GM08714 (cell line): Measurements from ENCODE around the gene CLEC19A.
"Not testable (repeated sequence)": the region's sequence is repeated elsewhere in the genome, so short reads cannot be mapped to it uniquely, and the experiment has no call there.

Experiments
- H3K4me3 ChIP-seq: fragments of 200-500 bp; sonication (Bioruptor generic); 2 replicates; pipeline ENCODE4 v1.5.1; 2014; ENCODE audit warnings: mild to moderate bottlenecking, low read length, inconsistent platforms
- ZNF274 ChIP-seq: IDR thresholded peaks from 2 replicates; pipeline ENCODE4 v1.6.1; 2012; ENCODE audit warnings: mild to moderate bottlenecking, low read depth, low read length

CLEC19A gene

GRCh38 chr16:19295393-19295792 lies 9.9 kb downstream of the CLEC19A start:
- no peak overlapping the region for H3K4me3 ChIP-seq
- TF ChIP-seq ZNF274, result no peak

GRCh38 chr16:19297454-19297853 lies 11.9 kb downstream of the CLEC19A start:
- no peak overlapping the region for H3K4me3 ChIP-seq
- no peak for TF ChIP-seq ZNF274

GRCh38 chr16:19299565-19299964 lies 14.0 kb downstream of the CLEC19A start:
- no peak overlapping the region for H3K4me3 ChIP-seq
- no peak for TF ChIP-seq ZNF274

- no peak overlapping the region for H3K4me3 ChIP-seq
- no peak for TF ChIP-seq ZNF274
These were observed 16.4 kb downstream of the CLEC19A start for GRCh38 chr16:19301931-19302330.

- no peak for TF ChIP-seq ZNF274
- no peak overlapping the region for H3K4me3 ChIP-seq
These were observed 19.2 kb downstream of the CLEC19A start for GRCh38 chr16:19304750-19305149.

- H3K4me3 ChIP-seq, result no peak overlapping the region
- TF ChIP-seq ZNF274, result no peak
These were observed 19.9 kb downstream of the CLEC19A start for GRCh38 chr16:19305443-19305842.

- no peak for TF ChIP-seq ZNF274
- no peak overlapping the region for H3K4me3 ChIP-seq
These were observed 22.2 kb downstream of the CLEC19A start for GRCh38 chr16:19307587-19308241.

- no peak for TF ChIP-seq ZNF274
- no peak overlapping the region for H3K4me3 ChIP-seq
These were observed 22.9 kb downstream of the CLEC19A start for GRCh38 chr16:19308392-19308791.

- no peak overlapping the region for H3K4me3 ChIP-seq
- no peak for TF ChIP-seq ZNF274
These were observed 23.6 kb downstream of the CLEC19A start for GRCh38 chr16:19309178-19309577.

GRCh38 chr16:19314718-19315425 lies 29.3 kb downstream of the CLEC19A start:
- no peak for TF ChIP-seq ZNF274
- H3K4me3 ChIP-seq, result no peak overlapping the region

- H3K4me3 ChIP-seq, result no peak overlapping the region
- TF ChIP-seq ZNF274, result no peak
These were observed 30.4 kb downstream of the CLEC19A start for GRCh38 chr16:19315889-19316433.

- no peak for TF ChIP-seq ZNF274
- H3K4me3 ChIP-seq, result no peak overlapping the region
These were observed 31.3 kb downstream of the CLEC19A start for GRCh38 chr16:19316846-19317245.

GRCh38 chr16:19321186-19321585 lies 35.7 kb downstream of the CLEC19A start:
- not testable (repeated sequence) for H3K4me3 ChIP-seq

- H3K4me3 ChIP-seq, result no peak overlapping the region
- TF ChIP-seq ZNF274, result no peak
These were observed 38.1 kb downstream of the CLEC19A start for GRCh38 chr16:19323596-19323995.

GRCh38 chr16:19328364-19328763 lies 42.8 kb downstream of the CLEC19A start:
- no peak overlapping the region for H3K4me3 ChIP-seq
- TF ChIP-seq ZNF274, result no peak

- TF ChIP-seq ZNF274, result no peak
- no peak overlapping the region for H3K4me3 ChIP-seq
These were observed 44.4 kb downstream of the CLEC19A start for GRCh38 chr16:19329932-19330331.
